Activated CD8-positive, alpha-beta T cell treated with anti-CD3 and anti-CD28 coated beads for 36 hours (primary cell): ENCODE data around the gene ZGRF1. TPM values are rescaled to one million over a fixed set of nuclear protein-coding genes. Genes with fewer than 3 reads are reported as not detected.
"Not testable (repeated sequence)": the region's sequence is repeated elsewhere in the genome, so short reads cannot be mapped to it uniquely, and the experiment has no call there.

Source experiments
- ATAC-seq: fragments of 200-7000 bp; cut with Tn5 transposase; one replicate; pipeline ENCODE4 v1.10.0; 2021; ENCODE audit warnings: mild to moderate bottlenecking, moderate library complexity
- CTCF ChIA-PET: fragments of 350-600 bp; sonication (Branson Sonifier 250); formaldehyde crosslinking; loops from one replicate; lab custom pipeline; 2021; ENCODE audit warnings: antibody characterized with exemption; lab: Charles Lee
- POLR2A ChIA-PET: fragments of 350-600 bp; sonication (Branson Sonifier 250); formaldehyde crosslinking; loops from one replicate; lab custom pipeline; 2021; ENCODE audit warnings: antibody characterized with exemption; lab: Charles Lee
- DNase-seq: peaks from one replicate; pipeline ENCODE4 v3.0.0-alpha.2; 2020
- H3K27ac Mint-ChIP-seq: one replicate; pipeline ENCODE4 v1.8.0; 2021; ENCODE audit warnings: mild to moderate bottlenecking, mixed read lengths
- H3K27me3 Mint-ChIP-seq: one replicate; pipeline ENCODE4 v1.8.0; 2021; ENCODE audit warnings: mixed read lengths
- H3K36me3 Mint-ChIP-seq: one replicate; pipeline ENCODE4 v1.8.0; 2021; ENCODE audit warnings: low read depth, mixed read lengths
- H3K4me1 Mint-ChIP-seq: one replicate; pipeline ENCODE4 v1.8.0; 2021; ENCODE audit warnings: low read depth, mixed read lengths
- H3K4me3 Mint-ChIP-seq: one replicate; pipeline ENCODE4 v1.8.0; 2021; ENCODE audit warnings: mild to moderate bottlenecking, moderate library complexity, mixed read lengths
- H3K9me3 Mint-ChIP-seq: one replicate; pipeline ENCODE4 v1.8.0; 2021; ENCODE audit warnings: mixed read lengths
- CTCF ChIP-seq: fragments of 200-600 bp; IDR thresholded peaks from one replicate; pipeline ENCODE4 v1.8.0; 2022; ENCODE audit warnings: antibody characterized with exemption, mild to moderate bottlenecking
- intact Hi-C: fragments of 100-400 bp; cut with micrococcal nuclease; formaldehyde crosslinking; loops from one replicate; pipeline ENCODE4 v1.10.0; 2022
- microRNA-seq: library from miRNA; unstranded; fragments of <30 nt; microRNA quantifications from one replicate; pipeline ENCODE4 v1.2.0, GENCODE V29; 2022; ENCODE audit warnings: borderline microRNAs expressed, borderline replicate concordance
- total RNA-seq, 2 experiments: library from RNA; stranded (reverse); gene quantifications; one replicate each; pipeline ENCODE4 v1.2.3, GENCODE V29; 2021

The ZGRF1 gene
- total RNA-seq, 2 experiments from 2014 or later = 45.7 to 47.3 TPM

GRCh38 chr4:112504807-112505206, 131.9 kb downstream of the ZGRF1 start:
- no peaks in the 10 kb centered on the region for H3K9me3 Mint-ChIP-seq
- TF ChIP-seq CTCF = no peak
- no peaks in the 10 kb centered on the region for H3K36me3 Mint-ChIP-seq
- intact Hi-C loops = no loop called here
- H3K4me1 Mint-ChIP-seq = peaks cover 9% of the 10 kb centered on the region
- no peak overlapping the region for H3K4me3 Mint-ChIP-seq
- peaks cover 57% of the 10 kb centered on the region for H3K27me3 Mint-ChIP-seq
- no peak for ATAC-seq
- H3K27ac Mint-ChIP-seq = no peak overlapping the region
- DNase-seq = no peak
- CTCF ChIA-PET = interaction anchor here (1.6 to 2.9 kb wide), 3 partner anchors 10 to 405 kb away, joined by 4 to 19 read pairs (median 4); no protein-coding TSS in a partner anchor
- POLR2A ChIA-PET = no interaction called here

GRCh38 chr4:112502871-112503270, 133.8 kb downstream of the ZGRF1 start:
- no peak for DNase-seq
- POLR2A ChIA-PET = no interaction called here
- Mint-ChIP-seq H3K27me3 (peaks cover 40% of the 10 kb centered on the region), H3K4me3 (no peak overlapping the region), H3K36me3 (no peaks in the 10 kb centered on the region), H3K27ac (no peak overlapping the region), H3K9me3 (no peaks in the 10 kb centered on the region), H3K4me1 (no peaks in the 10 kb centered on the region)
- no peak for TF ChIP-seq CTCF
- CTCF ChIA-PET = interaction anchor here (1.2 to 2.9 kb wide), 3 partner anchors 8 to 263 kb away, joined by 4 to 19 read pairs (median 4); no protein-coding TSS in a partner anchor
- intact Hi-C loops = no loop called here
- no peak for ATAC-seq

- ChIA-PET CTCF (no interaction called here), POLR2A (no interaction called here)
- Mint-ChIP-seq H3K36me3 (peaks cover 7% of the 10 kb centered on the region), H3K4me3 (no peak overlapping the region), H3K27ac (no peak overlapping the region), H3K4me1 (no peaks in the 10 kb centered on the region), H3K9me3 (peaks cover 15% of the 10 kb centered on the region), H3K27me3 (peaks cover 17% of the 10 kb centered on the region)
- no peak for ATAC-seq
- no peak for DNase-seq
- intact Hi-C loops = no loop called here
- TF ChIP-seq CTCF = no peak
These were observed 144.4 kb downstream of the ZGRF1 start for GRCh38 chr4:112492321-112492720.

- CTCF ChIA-PET, H3K4me1 Mint-ChIP-seq, intact Hi-C loops, H3K4me3 Mint-ChIP-seq, DNase-seq, ATAC-seq, H3K36me3 Mint-ChIP-seq, POLR2A ChIA-PET, H3K27ac Mint-ChIP-seq: not testable (repeated sequence)
- peaks cover 15% of the 10 kb centered on the region for H3K9me3 Mint-ChIP-seq
- peaks cover 20% of the 10 kb centered on the region for H3K27me3 Mint-ChIP-seq
These were observed 145.9 kb downstream of the ZGRF1 start for GRCh38 chr4:112490808-112491207.

Small RNAs within 50 kb of the gene (microRNA-seq; reads per million reads assigned to microRNA genes)
- gene MIR302A (not detected), gene MIR302B (not detected), gene MIR302C (not detected), gene MIR302D (not detected), gene MIR367 (not detected)

Other genes starting within 250 kb of the ZGRF1 start
- under 1 TPM; 0.13 to 0.16 TPM for gene NEUROG2, start 120.7 kb downstream of the ZGRF1 start, total RNA-seq
- 10 to 100 TPM; 43.2 TPM for gene LARP7, start 234 bp upstream of the ZGRF1 start, total RNA-seq